ENCODE measurements around the gene TOMM40. TPM values are rescaled to one million over a fixed set of nuclear protein-coding genes. Genes with fewer than 3 reads are reported as not detected.

The TOMM40 gene
- total and polyA plus RNA-seq, 2 of the 13 experiments (the other 11 are each of a cell fraction or from before 2014, with no cell fraction given), result 72.0 to 110 TPM

GRCh38 chr19:44925114-44925891 lies 34.2 kb downstream of the TOMM40 start (continued):
- peak; percentile 99 for TF ChIP-seq TARDBP (CRISPR knock-in tag; IDR thresholded peaks at IDR 0.05)
- 0 out of 2 replicates have a peak, but pooled peaks have one; percentile 58 for TF ChIP-seq ZNF230 (CRISPR knock-in tag; IDR thresholded peaks at IDR 0.05)
- peak; percentile 83; the same call in 1 of the 2 replicates for TF ChIP-seq ZNF275 (CRISPR knock-in tag; IDR thresholded peaks at IDR 0.05; ENCODE audit: borderline replicate concordance)
- peak; percentile 72 for TF ChIP-seq ELF1 (CRISPR knock-in tag; IDR thresholded peaks at IDR 0.05)
- TF ChIP-seq ZNF263 (CRISPR knock-in tag; IDR thresholded peaks at IDR 0.05), result peak; percentile 58; the same call in 1 of the 2 replicates
- peak; percentile 91 for TF ChIP-seq ISL2 (CRISPR knock-in tag; IDR thresholded peaks at IDR 0.05)
- no peak for TF ChIP-seq GTF3A (CRISPR knock-in tag; conservative IDR thresholded peaks at IDR 0.05)
- TF ChIP-seq ZNF350 (CRISPR knock-in tag; IDR thresholded peaks at IDR 0.05; ENCODE audit: borderline replicate concordance, low read depth), result peak; percentile 97
- peak; percentile 94; the same call in 1 of the 2 replicates for TF ChIP-seq NFKB2 (CRISPR knock-in tag; IDR thresholded peaks at IDR 0.05; ENCODE audit: borderline replicate concordance)
- peak; percentile 47; the same call in 1 of the 2 replicates for TF ChIP-seq CREB1 (IDR thresholded peaks at IDR 0.05)
- no peak; the same call in 1 of the 2 replicates for TF ChIP-seq CREB1 (CRISPR knock-in tag; IDR thresholded peaks at IDR 0.05)
- peak; percentile 74 for TF ChIP-seq GFI1 (CRISPR knock-in tag; IDR thresholded peaks at IDR 0.05; ENCODE audit: borderline replicate concordance)
- no peak for TF ChIP-seq ZNF550 (CRISPR knock-in tag; IDR thresholded peaks at IDR 0.05; ENCODE audit: borderline replicate concordance)
- peak; percentile 63; the same call in 1 of the 2 replicates for TF ChIP-seq PCBP1 (IDR thresholded peaks at IDR 0.05; ENCODE audit: borderline replicate concordance, low read depth, low read length)
- no peak for TF ChIP-seq ZNF670 (CRISPR knock-in tag; IDR thresholded peaks at IDR 0.05; ENCODE audit: borderline replicate concordance)
- TF ChIP-seq PCBP2 (optimal IDR thresholded peaks at IDR 0.05; ENCODE audit: low read depth, low read length, poor library complexity, severe bottlenecking), result no peak
- TF ChIP-seq ZNF629 (CRISPR knock-in tag; conservative IDR thresholded peaks at IDR 0.05), result peak; percentile 65
- TF ChIP-seq KLF6 (CRISPR knock-in tag; IDR thresholded peaks at IDR 0.05), result peak; percentile 81
- TF ChIP-seq ZFP41 (CRISPR knock-in tag; IDR thresholded peaks at IDR 0.05; ENCODE audit: borderline replicate concordance), result no peak; the same call in 1 of the 2 replicates
- peak; percentile 88 for TF ChIP-seq ZSCAN31 (CRISPR knock-in tag; IDR thresholded peaks at IDR 0.05; ENCODE audit: low read depth)
- peak; percentile 99 for TF ChIP-seq HIC2 (CRISPR knock-in tag; IDR thresholded peaks at IDR 0.05; ENCODE audit: low read depth)
- TF ChIP-seq ZFAT (CRISPR knock-in tag; conservative IDR thresholded peaks at IDR 0.05), result no peak
- TF ChIP-seq FOSL2 (CRISPR knock-in tag; IDR thresholded peaks at IDR 0.05), result peak; percentile 96
- TF ChIP-seq PAXIP1 (CRISPR knock-in tag; conservative IDR thresholded peaks at IDR 0.05), result peak; percentile 99

Measured in HepG2 (cell line).